ENCODE results near the gene ETFA. TPM values are rescaled to one million over a fixed set of nuclear protein-coding genes. Genes with fewer than 3 reads are reported as not detected.

ETFA gene
- total and polyA plus RNA-seq, 2 of the 8 experiments (the other 6 are each of a cell fraction or from before 2014, with no cell fraction given), result 60.9 to 90.0 TPM

DNA sequence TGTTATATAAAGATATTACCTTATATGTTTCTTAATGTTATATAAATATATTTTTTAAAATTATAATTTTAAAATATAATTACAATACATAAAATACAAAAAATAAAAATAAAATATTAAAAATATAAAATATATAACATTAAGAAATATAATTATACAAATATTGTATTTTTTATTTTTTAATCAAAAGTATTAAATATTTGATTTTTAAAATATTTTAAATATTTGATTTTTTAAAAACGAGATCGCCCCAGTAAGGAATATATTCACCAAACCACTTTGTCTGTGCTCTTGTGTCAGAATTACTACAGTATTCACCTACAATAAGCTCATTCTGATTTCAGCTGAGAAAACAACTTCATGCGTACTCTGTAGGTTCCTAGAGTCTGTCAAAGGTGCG is 89.1 kb downstream of the ETFA start:
- H3K9me3 ChIP-seq (ENCODE audit: insufficient read depth in 2 of 2, low read depth in 1 of 2, low read length in 1 of 2), result no peaks in the 10 kb centered on the region
- no peak overlapping the region for H3K4me2 ChIP-seq (ENCODE audit: insufficient read depth in 1 of 2, low read depth in 2 of 2, low read length in 2 of 2)
- ChIA-PET CTCF (ENCODE audit: partially characterized antibody) (interaction anchor here (1.1 to 1.5 kb wide), 3 partner anchors 13 to 83 kb away, joined by 3 to 7 read pairs (median 4); no protein-coding TSS in a partner anchor), POLR2A (ENCODE audit: partially characterized antibody) (no interaction called here)
- DNase-seq (ENCODE audit: low read depth in 1 of 2, low spot score in 2 of 2), result no peak
- H4K20me1 ChIP-seq (replicated peaks in 1 of 2; ENCODE audit: control insufficient read depth in 1 of 2, insufficient read depth in 2 of 2, low read length in 2 of 2), result no peaks in the 10 kb centered on the region
- no peak overlapping the region for H3K9ac ChIP-seq (replicated peaks in 1 of 4; ENCODE audit: extremely low read depth in 1 of 4, low read depth in 3 of 4, low read length in 3 of 4)
- H3K36me3 ChIP-seq (ENCODE audit: control insufficient read depth in 2 of 4, insufficient read depth in 4 of 4, low read length in 3 of 4), result peaks cover 0 to 3% (median 0%) of the 10 kb centered on the region in 4 experiments; a peak in 1 of 8 replicates
- H4K8ac ChIP-seq (ENCODE audit: extremely low read depth, insufficient read depth, low read length), result no peak overlapping the region
- no peaks in the 10 kb centered on the region for H3K4me1 ChIP-seq (replicated peaks in 1 of 4; ENCODE audit: control insufficient read depth in 3 of 4, insufficient read depth in 4 of 4, low read length in 3 of 4)
- H2BK12ac ChIP-seq (ENCODE audit: low read depth, low read length), result no peak overlapping the region
- no peaks in the 10 kb centered on the region for H3K79me2 ChIP-seq (ENCODE audit: control insufficient read depth in 1 of 2, insufficient read depth in 2 of 2, low read length in 2 of 2)
- H3K18ac ChIP-seq (ENCODE audit: extremely low read depth, low read length), result no peak overlapping the region
- no peak overlapping the region for H3K4ac ChIP-seq (replicated peaks; ENCODE audit: insufficient read length, low read depth, low read length)
- H3K23ac ChIP-seq (ENCODE audit: insufficient read length), result no peak overlapping the region
- H2BK15ac ChIP-seq (ENCODE audit: low read length), result no peak overlapping the region
- no peak for FAIRE-seq
- H3K27me3 ChIP-seq (replicated peaks in 1 of 4; ENCODE audit: control insufficient read depth in 3 of 4, extremely low read depth in 1 of 4, insufficient read depth in 3 of 4, low read length in 3 of 4), result no peaks in the 10 kb centered on the region
- no peak overlapping the region for H3K4me3 ChIP-seq (ENCODE audit: extremely low read depth in 1 of 4, insufficient read depth in 2 of 4, low read depth in 3 of 4, low read length in 4 of 4)
- H2AFZ ChIP-seq (ENCODE audit: low read length), result no peak overlapping the region
- no peak overlapping the region for H4K5ac ChIP-seq (ENCODE audit: insufficient read length, low read depth, low read length)
- WGBS, 2 experiments (ENCODE audit: extremely low coverage in 1 of 2, insufficient coverage in 1 of 2, insufficient read length in 1 of 2, insufficient replicate concordance in 2 of 2, low coverage in 1 of 2, low lambda C conversion rate in 2 of 2, missing lambda C conversion rate in 1 of 2), result 88% methylated on average over 4 of the region's 4 CpGs; no CpG with 5 or more reads in 1 of the 2 experiments
- no peak overlapping the region for H2BK20ac ChIP-seq (ENCODE audit: low read length)
- H3K56ac ChIP-seq (replicated peaks; ENCODE audit: insufficient read length, low read depth, low read length), result no peak overlapping the region
- H3K14ac ChIP-seq (ENCODE audit: insufficient read length), result no peak overlapping the region
- H2AK5ac ChIP-seq (ENCODE audit: low read depth, low read length), result no peak overlapping the region
- H3K79me1 ChIP-seq (ENCODE audit: low read depth, low read length), result no peaks in the 10 kb centered on the region
- no peaks in the 10 kb centered on the region for H3K23me2 ChIP-seq (ENCODE audit: low read depth, low read length)
- H2BK120ac ChIP-seq (replicated peaks; ENCODE audit: low read depth, low read length), result no peak overlapping the region
- H2BK5ac ChIP-seq (ENCODE audit: low read depth, low read length), result no peak overlapping the region
- H4K91ac ChIP-seq (replicated peaks; ENCODE audit: insufficient read length, low read length), result no peak overlapping the region
- no peak overlapping the region for H3K27ac ChIP-seq (ENCODE audit: low read depth, low read length)
- TF ChIP-seq SP1 (IDR thresholded peaks at IDR 0.05; ENCODE audit: low read depth, low read length), result no peak
- TF ChIP-seq RXRA (IDR thresholded peaks at IDR 0.05; ENCODE audit: insufficient read depth, low read depth, low read length), result no peak
- TF ChIP-seq EZH2 (IDR thresholded peaks at IDR 0.05; ENCODE audit: low read depth, low read length, severe bottlenecking), result no peak
- TF ChIP-seq JUN (IDR thresholded peaks at IDR 0.05; ENCODE audit: low read depth, low read length), result no peak
- no peak for TF ChIP-seq EP300 (IDR thresholded peaks at IDR 0.05; ENCODE audit: borderline replicate concordance in 1 of 2, low read depth in 2 of 2, low read length in 2 of 2)
- TF ChIP-seq SIRT6 (IDR thresholded peaks at IDR 0.05; ENCODE audit: low read length), result no peak

Data from H1 (cell line).